ENCODE results near the gene ZNF598. TPM values are rescaled to one million over a fixed set of nuclear protein-coding genes. Genes with fewer than 3 reads are reported as not detected.

Gene ZNF598
- total RNA-seq, 4 donors from 2014 or later, result 28.5 to 43.0 (median 34.6) TPM

DNA sequence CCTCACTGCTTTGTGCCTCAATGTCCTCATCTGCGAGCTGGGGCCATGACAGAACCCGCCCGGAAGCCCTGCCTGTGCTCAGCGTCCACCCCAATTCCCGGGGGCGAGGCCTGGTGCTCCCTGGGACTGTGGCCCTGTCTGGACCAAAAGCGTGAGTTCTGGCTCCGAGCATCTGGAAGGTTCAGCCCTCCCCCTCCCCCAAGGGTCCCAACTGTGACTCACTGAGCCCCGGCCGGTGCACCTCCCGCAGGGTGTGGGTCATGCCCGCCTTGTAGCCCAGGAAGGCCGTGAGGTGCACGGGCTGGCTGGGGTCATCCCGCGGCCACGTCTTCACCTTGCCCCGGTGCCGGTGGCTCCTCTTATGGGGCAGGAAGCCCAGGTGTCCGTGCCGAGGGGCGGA, 55.9 kb downstream of the ZNF598 start:
- H3K4me1 ChIP-seq, result peaks cover 0 to 2% (median 1%) of the 10 kb centered on the region in 3 donors
- no peaks in the 10 kb centered on the region for H3K36me3 ChIP-seq
- ATAC-seq, result no peak
- no peak for TF ChIP-seq POLR2AphosphoS5 (IDR thresholded peaks at IDR 0.05)
- TF ChIP-seq, protein P1, sequence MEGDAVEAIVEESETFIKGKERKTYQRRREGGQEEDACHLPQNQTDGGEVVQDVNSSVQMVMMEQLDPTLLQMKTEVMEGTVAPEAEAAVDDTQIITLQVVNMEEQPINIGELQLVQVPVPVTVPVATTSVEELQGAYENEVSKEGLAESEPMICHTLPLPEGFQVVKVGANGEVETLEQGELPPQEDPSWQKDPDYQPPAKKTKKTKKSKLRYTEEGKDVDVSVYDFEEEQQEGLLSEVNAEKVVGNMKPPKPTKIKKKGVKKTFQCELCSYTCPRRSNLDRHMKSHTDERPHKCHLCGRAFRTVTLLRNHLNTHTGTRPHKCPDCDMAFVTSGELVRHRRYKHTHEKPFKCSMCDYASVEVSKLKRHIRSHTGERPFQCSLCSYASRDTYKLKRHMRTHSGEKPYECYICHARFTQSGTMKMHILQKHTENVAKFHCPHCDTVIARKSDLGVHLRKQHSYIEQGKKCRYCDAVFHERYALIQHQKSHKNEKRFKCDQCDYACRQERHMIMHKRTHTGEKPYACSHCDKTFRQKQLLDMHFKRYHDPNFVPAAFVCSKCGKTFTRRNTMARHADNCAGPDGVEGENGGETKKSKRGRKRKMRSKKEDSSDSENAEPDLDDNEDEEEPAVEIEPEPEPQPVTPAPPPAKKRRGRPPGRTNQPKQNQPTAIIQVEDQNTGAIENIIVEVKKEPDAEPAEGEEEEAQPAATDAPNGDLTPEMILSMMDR (IDR thresholded peaks at IDR 0.05), result no peak
- no peak for TF ChIP-seq EP300 (IDR thresholded peaks at IDR 0.05)
- no peak for TF ChIP-seq POLR2A (IDR thresholded peaks at IDR 0.05)
- H3K27me3 ChIP-seq, result no peaks in the 10 kb centered on the region
- no peak overlapping the region for H3K4me3 ChIP-seq
- H3K27ac ChIP-seq, result no peak overlapping the region
- no peaks in the 10 kb centered on the region for H3K9me3 ChIP-seq
- WGBS, 2 donors (ENCODE audit: low coverage in 1 of 2), result 93 to 94% methylated on average over 3 to 8 of the region's 22 CpGs

DNA sequence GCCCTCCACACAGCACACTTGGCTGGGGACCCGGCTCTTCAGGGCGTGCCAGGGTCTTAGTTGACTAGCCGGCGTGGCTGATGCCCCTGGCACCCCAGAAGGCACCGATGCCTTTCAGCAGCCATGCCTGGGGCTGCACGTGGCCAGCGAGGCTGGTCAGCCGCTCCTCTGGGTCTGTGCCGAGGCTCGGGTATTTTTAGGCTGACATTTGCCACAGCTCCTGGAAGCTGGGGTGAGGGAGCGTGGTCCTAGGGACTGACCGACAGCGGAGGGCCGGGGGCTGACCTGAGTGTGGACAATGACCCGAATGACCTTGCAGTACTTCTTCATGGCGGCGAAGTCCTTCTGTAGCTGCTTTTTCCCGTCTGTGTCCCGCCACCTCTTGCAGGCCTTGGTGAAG, 59.1 kb downstream of the ZNF598 start:
- no peak overlapping the region for H3K4me3 ChIP-seq
- no peak for ATAC-seq
- H3K27ac ChIP-seq, result no peak overlapping the region
- no peaks in the 10 kb centered on the region for H3K9me3 ChIP-seq
- H3K4me1 ChIP-seq, result no peaks in the 10 kb centered on the region
- no peaks in the 10 kb centered on the region for H3K36me3 ChIP-seq
- WGBS, 2 donors (ENCODE audit: low coverage in 1 of 2), result 86% methylated on average over 4 of the region's 19 CpGs; no CpG with 5 or more reads in 1 of the 2 donors
- H3K27me3 ChIP-seq, result no peaks in the 10 kb centered on the region
- no peak for TF ChIP-seq POLR2AphosphoS5 (IDR thresholded peaks at IDR 0.05)
- TF ChIP-seq EP300 (IDR thresholded peaks at IDR 0.05), result no peak
- TF ChIP-seq, protein P1 (IDR thresholded peaks at IDR 0.05), result no peak
- no peak for TF ChIP-seq POLR2A (IDR thresholded peaks at IDR 0.05)

DNA sequence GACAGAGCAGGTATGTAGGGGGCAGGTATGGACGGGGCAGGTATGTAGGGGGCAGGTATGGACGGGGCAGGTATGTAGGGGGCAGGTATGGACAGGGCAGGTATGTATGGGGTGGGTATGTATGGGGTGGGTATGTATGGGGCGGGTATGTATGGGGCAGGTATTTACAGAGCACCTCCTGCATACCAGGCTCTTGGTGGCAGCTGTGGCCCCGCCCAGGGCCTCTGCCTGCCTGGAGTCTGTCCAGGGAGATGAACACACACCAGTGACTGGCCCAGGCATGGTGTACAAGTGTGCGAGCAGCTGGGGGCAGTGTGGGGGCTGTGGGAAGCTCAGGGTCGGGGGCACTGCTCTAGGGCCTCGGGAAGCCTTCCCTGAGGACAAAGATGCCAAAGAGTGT, 59.6 kb downstream of the ZNF598 start:
- no peak for ATAC-seq
- no peak overlapping the region for H3K4me3 ChIP-seq
- H3K9me3 ChIP-seq, result no peaks in the 10 kb centered on the region
- no peak for TF ChIP-seq EP300 (IDR thresholded peaks at IDR 0.05)
- TF ChIP-seq POLR2AphosphoS5 (IDR thresholded peaks at IDR 0.05), result no peak
- TF ChIP-seq POLR2A (IDR thresholded peaks at IDR 0.05), result no peak
- TF ChIP-seq, protein P1 (IDR thresholded peaks at IDR 0.05), result no peak
- no peaks in the 10 kb centered on the region for H3K36me3 ChIP-seq
- 40 to 73% methylated on average over 1 to 4 of the region's 7 CpGs for WGBS, 2 donors (ENCODE audit: low coverage in 1 of 2)
- no peaks in the 10 kb centered on the region for H3K4me1 ChIP-seq
- no peaks in the 10 kb centered on the region for H3K27me3 ChIP-seq
- H3K27ac ChIP-seq, result no peak overlapping the region

DNA sequence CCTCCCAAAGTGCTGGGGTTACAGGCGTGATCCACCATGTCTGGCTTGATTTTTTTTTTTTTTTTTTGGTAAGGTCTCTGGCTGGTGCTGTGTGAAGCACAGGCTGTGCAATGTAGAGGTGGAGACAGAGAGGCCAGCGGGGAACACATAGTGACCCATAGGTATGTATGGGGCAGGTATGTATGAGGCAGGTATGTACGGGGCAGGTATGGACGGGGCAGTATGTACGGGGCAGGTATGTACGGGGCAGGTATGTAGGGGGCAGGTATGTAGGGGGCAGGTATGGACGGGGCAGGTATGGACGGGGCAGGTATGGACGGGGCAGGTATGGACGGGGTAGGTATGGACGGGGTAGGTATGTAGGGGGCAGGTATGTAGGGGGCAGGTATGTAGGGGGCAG, 60.1 kb downstream of the ZNF598 start:
- Histone ChIP-seq H3K9me3 (no peaks in the 10 kb centered on the region), H3K36me3 (no peaks in the 10 kb centered on the region), H3K27ac (no peak overlapping the region), H3K4me1 (no peaks in the 10 kb centered on the region), H3K4me3 (no peak overlapping the region), H3K27me3 (no peaks in the 10 kb centered on the region)
- TF ChIP-seq POLR2AphosphoS5 (IDR thresholded peaks at IDR 0.05) (no peak), EP300 (IDR thresholded peaks at IDR 0.05) (no peak), POLR2A (IDR thresholded peaks at IDR 0.05) (no peak)
- TF ChIP-seq, protein P1 (IDR thresholded peaks at IDR 0.05), result no peak
- no peak for ATAC-seq
- WGBS, 2 donors (ENCODE audit: low coverage in 1 of 2), result 80 to 85% methylated on average over 1 to 5 of the region's 11 CpGs

Small RNA genes lying within 50 kb of the gene (small RNA-seq; reads per million reads assigned to genes)
- gene AC005363.2, result 0 reads per million in 4 donors
- gene RN7SL219P, result 0 reads per million in 4 donors
- 0 reads per million in 4 donors for gene SNORA10
- gene SNORA64, result 0 reads per million in 4 donors

Other genes with a start within 250 kb of the ZNF598 start
- 100 to 1,000 TPM in 1 of 4 donors, 10 to 100 TPM in 3; 49.9 to 106 (median 87.2) TPM for gene NME3, start 238.3 kb downstream of the ZNF598 start, total RNA-seq
- 10 to 100 TPM in 1 of 4 donors, 1 to 10 TPM in 3; 4.6 to 20.4 (median 7.7) TPM for gene EME2, start 237.0 kb downstream of the ZNF598 start, total RNA-seq
- 10 to 100 TPM; 44.4 to 72.8 (median 61.3) TPM for gene MRPS34, start 236.7 kb downstream of the ZNF598 start, total RNA-seq
- 10 to 100 TPM; 52.4 to 81.1 (median 75.4) TPM for gene SPSB3, start 227.2 kb downstream of the ZNF598 start, total RNA-seq
- gene NUBP2, start 226.9 kb downstream of the ZNF598 start, total RNA-seq, result 10 to 100 TPM; 64.4 to 92.2 (median 80.6) TPM
- 1 to 10 TPM in 1 of 4 donors, under 1 TPM in 2, not detected in 1; 0.47 to 1.1 (median 0.67) TPM for gene IGFALS, start 216.1 kb downstream of the ZNF598 start, total RNA-seq
- 100 to 1,000 TPM; 124 to 245 (median 175) TPM for gene HAGH, start 183.0 kb downstream of the ZNF598 start, total RNA-seq
- gene FAHD1, start 182.6 kb downstream of the ZNF598 start, total RNA-seq, result 10 to 100 TPM; 22.9 to 44.0 (median 30.2) TPM
- gene MEIOB, start 137.7 kb downstream of the ZNF598 start, total RNA-seq, result not detected
- not detected for gene HS3ST6, start 91.4 kb downstream of the ZNF598 start, total RNA-seq
- gene MSRB1, start 66.6 kb downstream of the ZNF598 start, total RNA-seq, result 10 to 100 TPM; 23.8 to 53.7 (median 44.8) TPM
- not detected for gene RPL3L, start 55.1 kb downstream of the ZNF598 start, total RNA-seq
- 100 to 1,000 TPM; 214 to 400 (median 243) TPM for gene NDUFB10, start 50.3 kb downstream of the ZNF598 start, total RNA-seq
- gene RPS2, start 45.0 kb downstream of the ZNF598 start, total RNA-seq, result 1,000 to 10,000 TPM in 3 of 4 donors, 100 to 1,000 TPM in 1; 899 to 1,585 (median 1,295) TPM
- gene RNF151, start 43.0 kb downstream of the ZNF598 start, total RNA-seq, result not detected
- gene TBL3, start 37.8 kb downstream of the ZNF598 start, total RNA-seq, result 10 to 100 TPM; 26.7 to 38.6 (median 33.2) TPM
- gene NOXO1, start 28.4 kb downstream of the ZNF598 start, total RNA-seq, result 1 to 10 TPM in 2 of 4 donors, not detected in 2; 1.0 to 1.1 TPM
- 10 to 100 TPM; 12.8 to 45.6 (median 25.1) TPM for gene GFER, start 25.6 kb downstream of the ZNF598 start, total RNA-seq
- 1 to 10 TPM in 3 of 4 donors, not detected in 1; 1.2 to 5.1 (median 3.1) TPM for gene SYNGR3, start 19.9 kb downstream of the ZNF598 start, total RNA-seq
- not detected for gene NPW, start 10.0 kb upstream of the ZNF598 start, total RNA-seq
- 100 to 1,000 TPM in 1 of 4 donors, 10 to 100 TPM in 3; 43.8 to 106 (median 63.8) TPM for gene NHERF2, start 17.1 kb upstream of the ZNF598 start, total RNA-seq
- gene NTHL1, start 38.0 kb upstream of the ZNF598 start, total RNA-seq, result 10 to 100 TPM; 18.4 to 25.4 (median 21.6) TPM
- gene TSC2, start 38.2 kb upstream of the ZNF598 start, total RNA-seq, result 10 to 100 TPM; 36.3 to 78.8 (median 54.6) TPM
- gene PKD1, start 126.1 kb upstream of the ZNF598 start, total RNA-seq, result 100 to 1,000 TPM; 181 to 492 (median 352) TPM
- 1 to 10 TPM in 1 of 4 donors, under 1 TPM in 1, not detected in 2; 0.39 to 1.0 TPM for gene RAB26, start 138.8 kb upstream of the ZNF598 start, total RNA-seq
- 10 to 100 TPM; 36.3 to 70.1 (median 56.3) TPM for gene TRAF7, start 146.0 kb upstream of the ZNF598 start, total RNA-seq
- under 1 TPM in 2 of 4 donors, not detected in 2; 0.27 to 0.35 TPM for gene CASKIN1, start 186.8 kb upstream of the ZNF598 start, total RNA-seq
- gene MLST8, start 195.6 kb upstream of the ZNF598 start, total RNA-seq, result 10 to 100 TPM; 29.0 to 50.8 (median 34.1) TPM
- 10 to 100 TPM in 1 of 4 donors, 1 to 10 TPM in 2, under 1 TPM in 1; 0.72 to 10.3 (median 3.5) TPM for gene BRICD5, start 201.0 kb upstream of the ZNF598 start, total RNA-seq
- 10 to 100 TPM in 2 of 4 donors, 1 to 10 TPM in 2; 7.6 to 17.3 (median 12.5) TPM for gene PGP, start 205.0 kb upstream of the ZNF598 start, total RNA-seq
- 10 to 100 TPM; 23.1 to 35.2 (median 28.8) TPM for gene E4F1, start 213.8 kb upstream of the ZNF598 start, total RNA-seq
- gene DNASE1L2, start 226.6 kb upstream of the ZNF598 start, total RNA-seq, result 1 to 10 TPM in 2 of 4 donors, under 1 TPM in 1, not detected in 1; 0.27 to 1.7 (median 1.1) TPM
- 10 to 100 TPM; 41.9 to 85.1 (median 73.8) TPM for gene ECI1, start 241.8 kb upstream of the ZNF598 start, total RNA-seq